GM12878 (cell line): Measurements from ENCODE around the gene DNAJC13. TPM values are rescaled to one million over a fixed set of nuclear protein-coding genes. Genes with fewer than 3 reads are reported as not detected.

Source experiments
- ATAC-seq: fragments of 200-7000 bp; cut with Tn5 transposase; 3 replicates; pipeline ENCODE4 v1.9.1; 2020; ENCODE audit warnings: mild to moderate bottlenecking, moderate library complexity
- BruUV-seq: library from RNA; stranded (reverse); fragments of 400-500 nt; replicated peaks from 2 replicates; lab custom pipeline; 2021; lab: Mats Ljungman, UMichigan
- CTCF ChIA-PET: fragments of 300-600 bp; sonication (Branson Sonifier 250); formaldehyde crosslinking; extraction: SDS; loops from one replicate; lab custom pipeline; 2021; ENCODE audit warnings: inconsistent platforms; lab: Yijun Ruan, JAX
- POLR2A ChIA-PET: fragments of 350-600 bp; formaldehyde crosslinking; extraction: SDS; loops from one replicate; lab custom pipeline; 2021; ENCODE audit warnings: inconsistent platforms; lab: Charles Lee
- RAD21 ChIA-PET: fragments of 300-600 bp; sonication (Branson Sonifier 250); formaldehyde crosslinking; loops from one replicate; lab custom pipeline; 2023; ENCODE audit warnings: antibody characterized with exemption; ENCODE audit not compliant: unreplicated experiment; lab: Charles Lee
- SMC1A ChIA-PET: fragments of 300-600 bp; sonication (Branson Sonifier 250); formaldehyde crosslinking; loops from one replicate; lab custom pipeline; 2023; ENCODE audit not compliant: unreplicated experiment, uncharacterized antibody; lab: Charles Lee
- DNase-seq: peaks from one replicate; pipeline ENCODE4 v3.0.0-alpha.2; 2011; ENCODE audit warnings: low read depth, low spot score
- FAIRE-seq: peaks from 3 replicates; lab custom pipeline; 2011; peaks lifted over from hg19 to GRCh38; lab: Jason Lieb, UNC
- H2AFZ ChIP-seq: 2 replicates; pipeline ENCODE4 v1.6.0; 2011; ENCODE audit warnings: low read depth, low read length, control low read depth; ENCODE audit not compliant: control insufficient read depth
- H3K27ac ChIP-seq: 2 replicates; pipeline ENCODE4 v1.5.1; 2011; ENCODE audit warnings: control low read depth; ENCODE audit not compliant: control insufficient read depth, insufficient read depth
- H3K27me3 ChIP-seq, 2 experiments: replicated peaks in 1 of 2; 2 replicates each; pipeline versions ENCODE4 v1.6.0 to v1.6.1; 2011; ENCODE audit warnings: low read length in 1 of 2; ENCODE audit not compliant: control insufficient read depth in 2 of 2, insufficient read depth in 2 of 2
- H3K36me3 ChIP-seq, 2 experiments: 2 replicates each; pipeline ENCODE4 v1.5.1; 2011; ENCODE audit warnings: low read length in 1 of 2; ENCODE audit not compliant: control insufficient read depth in 2 of 2, insufficient read depth in 2 of 2
- H3K4me1 ChIP-seq: 2 replicates; pipeline ENCODE4 v1.6.1; 2011; ENCODE audit warnings: mild to moderate bottlenecking, low read length, moderate library complexity, mixed read lengths; ENCODE audit not compliant: control insufficient read depth, insufficient read depth
- H3K4me2 ChIP-seq: 2 replicates; pipeline ENCODE4 v1.6.0; 2011; ENCODE audit warnings: control low read depth; ENCODE audit not compliant: control insufficient read depth, insufficient read depth
- H3K4me3 ChIP-seq: fragments of 200-600 bp; sonication (generic); 2 replicates; pipeline ENCODE4 v1.5.1; 2016
- H3K79me2 ChIP-seq: 2 replicates; pipeline ENCODE4 v1.6.0; 2011; ENCODE audit warnings: low read length; ENCODE audit not compliant: control insufficient read depth, insufficient read depth
- H3K9ac ChIP-seq: 2 replicates; pipeline ENCODE4 v1.8.0; 2011; ENCODE audit warnings: low read length, control low read depth, mixed read lengths; ENCODE audit not compliant: control insufficient read depth, insufficient read depth
- H3K9me3 ChIP-seq: replicated peaks from 3 replicates; pipeline ENCODE4 v1.5.1; 2011; ENCODE audit warnings: mild to moderate bottlenecking, low read length; ENCODE audit not compliant: control insufficient read depth, insufficient read depth
- H4K20me1 ChIP-seq: 2 replicates; pipeline ENCODE4 v1.6.0; 2011; ENCODE audit not compliant: control insufficient read depth, insufficient read depth
- DPF2 ChIP-seq: fragments of 450-650 bp; IDR thresholded peaks from 2 replicates; pipeline ENCODE4 v1.6.1; 2017; ENCODE audit warnings: mild to moderate bottlenecking
- FOXM1 ChIP-seq: IDR thresholded peaks from 2 replicates; pipeline ENCODE4 v1.6.1; 2012; ENCODE audit warnings: low read depth, mild to moderate bottlenecking, inconsistent platforms, low read length, moderate library complexity
- KLF5 ChIP-seq: fragments of 450-650 bp; IDR thresholded peaks from 2 replicates; pipeline ENCODE4 v1.6.1; 2014; ENCODE audit warnings: mild to moderate bottlenecking; ENCODE audit not compliant: partially characterized antibody
- MEF2B ChIP-seq: fragments of 450-650 bp; IDR thresholded peaks from 2 replicates; pipeline ENCODE4 v1.6.1; 2018; ENCODE audit warnings: mild to moderate bottlenecking, moderate library complexity; ENCODE audit not compliant: partially characterized antibody, poor library complexity, severe bottlenecking
- NR2C1 ChIP-seq: fragments of 450-650 bp; IDR thresholded peaks from 2 replicates; pipeline ENCODE4 v1.6.1; 2017; ENCODE audit warnings: antibody characterized with exemption, mild to moderate bottlenecking, moderate library complexity
- RCOR1 ChIP-seq: conservative IDR thresholded peaks from 2 replicates; pipeline ENCODE4 v1.6.1; 2012; ENCODE audit warnings: low read depth, low read length, improper control_type of control experiment
- SMAD1 ChIP-seq: fragments of 450-650 bp; IDR thresholded peaks from 2 replicates; pipeline ENCODE4 v1.6.1; 2018; ENCODE audit warnings: mild to moderate bottlenecking, low read depth; ENCODE audit not compliant: partially characterized antibody
- ZNF217 ChIP-seq: fragments of 450-650 bp; IDR thresholded peaks from 2 replicates; pipeline ENCODE4 v1.6.1; 2017; ENCODE audit warnings: antibody characterized with exemption, mild to moderate bottlenecking
- ZNF384 ChIP-seq: IDR thresholded peaks from 2 replicates; pipeline ENCODE4 v1.6.1; 2012; ENCODE audit warnings: low read depth, mild to moderate bottlenecking, low read length, improper control_type of control experiment, borderline replicate concordance
- ZNF622 ChIP-seq: fragments of 450-650 bp; IDR thresholded peaks from 2 replicates; pipeline ENCODE4 v1.6.1; 2017; ENCODE audit warnings: mild to moderate bottlenecking, inconsistent platforms
- WGBS: methylation state at CpG from one replicate; pipeline ENCODE4 v1.1.6; 2016; ENCODE audit warnings: low lambda C conversion rate; ENCODE audit not compliant: insufficient replicate concordance, insufficient coverage; ENCODE audit errors: missing lambda C conversion rate; 5-methylcytosine and 5-hydroxymethylcytosine counted together
- in situ Hi-C: fragments of 300-500 bp; cut with MboI; formaldehyde crosslinking; loops from 9 replicates; pipeline ENCODE4 v1.14.3; 2018; ENCODE audit warnings: mixed read lengths
- intact Hi-C: fragments of 100-400 bp; cut with micrococcal nuclease; formaldehyde crosslinking; loops from one replicate; pipeline ENCODE4 v1.14.2; 2022; ENCODE audit not compliant: unreplicated experiment
- polyA plus RNA-seq, 11 experiments: library from polyadenylated mRNA; depleted of rRNA in 4 of 11; unstranded in 6 of 11; stranded (reverse) in 5 of 11; fragments of >200 nt; fragmentation: Nextera tagmentation in 4 of 11; fragmentation: Illumina TruSeq in 1 of 11; extraction: Ambion mirVana in 4 of 11; extraction: Trizol in 1 of 11; gene quantifications; 1 replicate in 1 of 11; 2 replicates in 10 of 11; pipeline versions ENCODE4 v1.2.1 to v1.2.3, GENCODE V29; 2011 to 2016; ENCODE audit warnings: inconsistent platforms in 2 of 11, missing spikeins in 2 of 11, low read depth in 1 of 11
- total RNA-seq, 4 experiments: library from RNA; depleted of rRNA in 3 of 4; stranded (reverse); fragments of >200 nt in 3 of 4; fragmentation: Illumina TruSeq in 1 of 4; extraction: Trizol in 1 of 4; gene quantifications; 2 replicates each; pipeline versions ENCODE4 v1.2.1 to v1.2.3, GENCODE V29; 2013 to 2021
- TF ChIP-seq, protein P1 (sequence below): IDR thresholded peaks from 2 replicates; pipeline ENCODE4 v1.6.1; 2012; ENCODE audit warnings: mild to moderate bottlenecking, low read depth, low read length
- TF ChIP-seq, protein P2 (sequence below): fragments of 450-650 bp; formaldehyde crosslinking; IDR thresholded peaks from 2 replicates; pipeline ENCODE4 v1.4.0; 2020; ENCODE audit warnings: mild to moderate bottlenecking, moderate library complexity

The DNAJC13 gene
- total and polyA plus RNA-seq, 10 of the 15 experiments (the other 5 are each of a cell fraction or from before 2014, with no cell fraction given), result 8.3 to 33.9 (median 17.0) TPM

DNA sequence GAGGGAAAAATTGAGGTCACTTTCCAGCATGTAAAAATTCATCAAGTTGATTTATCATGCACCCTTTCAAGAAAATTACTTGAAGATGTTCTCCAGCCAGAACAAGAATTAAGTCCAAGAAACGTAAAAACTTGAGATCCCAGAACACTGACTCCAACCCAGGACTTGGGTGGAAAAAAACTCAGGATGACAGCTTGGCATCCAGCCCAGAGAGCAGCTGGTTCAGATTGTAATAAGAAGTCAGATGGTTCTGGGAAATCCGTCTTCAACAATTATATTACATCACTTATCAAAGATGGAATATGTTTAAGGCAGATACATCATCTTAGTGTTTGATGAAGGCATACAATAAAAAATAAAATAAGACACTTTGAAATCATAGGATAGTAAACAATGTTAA lies 23.0 kb upstream of the DNAJC13 start:
- intact Hi-C loops, result loop anchor here (10.0 kb wide), 1 partner anchor 360 kb away; the partner anchor contains the start of gene CPNE4
- ATAC-seq, result no peak
- ChIA-PET SMC1A (no interaction called here), CTCF (interaction anchor here (0.6 to 7.9 kb wide), 3 partner anchors 9 to 137 kb away, joined by 3 to 195 read pairs (median 3); no protein-coding TSS in a partner anchor), POLR2A (no interaction called here), RAD21 (no interaction called here)
- no TSS peak for BruUV-seq
- Histone ChIP-seq H4K20me1 (no peaks in the 10 kb centered on the region), H3K9me3 (no peaks in the 10 kb centered on the region; the same call in 2 of the 3 replicates), H3K4me1 (no peaks in the 10 kb centered on the region), H2AFZ (no peak overlapping the region), H3K27me3 (no peaks in the 10 kb centered on the region), H3K79me2 (no peaks in the 10 kb centered on the region), H3K4me3 (no peak overlapping the region), H3K36me3 (no peaks in the 10 kb centered on the region), H3K4me2 (no peak overlapping the region), H3K27ac (no peak overlapping the region), H3K9ac (no peak overlapping the region)
- TF ChIP-seq DPF2 (no peak), RCOR1 (no peak), ZNF217 (no peak), NR2C1 (no peak), KLF5 (no peak), SMAD1 (no peak), MEF2B (no peak), FOXM1 (no peak), ZNF622 (no peak), ZNF384 (no peak)
- TF ChIP-seq, protein P1, sequence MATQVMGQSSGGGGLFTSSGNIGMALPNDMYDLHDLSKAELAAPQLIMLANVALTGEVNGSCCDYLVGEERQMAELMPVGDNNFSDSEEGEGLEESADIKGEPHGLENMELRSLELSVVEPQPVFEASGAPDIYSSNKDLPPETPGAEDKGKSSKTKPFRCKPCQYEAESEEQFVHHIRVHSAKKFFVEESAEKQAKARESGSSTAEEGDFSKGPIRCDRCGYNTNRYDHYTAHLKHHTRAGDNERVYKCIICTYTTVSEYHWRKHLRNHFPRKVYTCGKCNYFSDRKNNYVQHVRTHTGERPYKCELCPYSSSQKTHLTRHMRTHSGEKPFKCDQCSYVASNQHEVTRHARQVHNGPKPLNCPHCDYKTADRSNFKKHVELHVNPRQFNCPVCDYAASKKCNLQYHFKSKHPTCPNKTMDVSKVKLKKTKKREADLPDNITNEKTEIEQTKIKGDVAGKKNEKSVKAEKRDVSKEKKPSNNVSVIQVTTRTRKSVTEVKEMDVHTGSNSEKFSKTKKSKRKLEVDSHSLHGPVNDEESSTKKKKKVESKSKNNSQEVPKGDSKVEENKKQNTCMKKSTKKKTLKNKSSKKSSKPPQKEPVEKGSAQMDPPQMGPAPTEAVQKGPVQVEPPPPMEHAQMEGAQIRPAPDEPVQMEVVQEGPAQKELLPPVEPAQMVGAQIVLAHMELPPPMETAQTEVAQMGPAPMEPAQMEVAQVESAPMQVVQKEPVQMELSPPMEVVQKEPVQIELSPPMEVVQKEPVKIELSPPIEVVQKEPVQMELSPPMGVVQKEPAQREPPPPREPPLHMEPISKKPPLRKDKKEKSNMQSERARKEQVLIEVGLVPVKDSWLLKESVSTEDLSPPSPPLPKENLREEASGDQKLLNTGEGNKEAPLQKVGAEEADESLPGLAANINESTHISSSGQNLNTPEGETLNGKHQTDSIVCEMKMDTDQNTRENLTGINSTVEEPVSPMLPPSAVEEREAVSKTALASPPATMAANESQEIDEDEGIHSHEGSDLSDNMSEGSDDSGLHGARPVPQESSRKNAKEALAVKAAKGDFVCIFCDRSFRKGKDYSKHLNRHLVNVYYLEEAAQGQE, result no peak
- TF ChIP-seq, protein P2, sequence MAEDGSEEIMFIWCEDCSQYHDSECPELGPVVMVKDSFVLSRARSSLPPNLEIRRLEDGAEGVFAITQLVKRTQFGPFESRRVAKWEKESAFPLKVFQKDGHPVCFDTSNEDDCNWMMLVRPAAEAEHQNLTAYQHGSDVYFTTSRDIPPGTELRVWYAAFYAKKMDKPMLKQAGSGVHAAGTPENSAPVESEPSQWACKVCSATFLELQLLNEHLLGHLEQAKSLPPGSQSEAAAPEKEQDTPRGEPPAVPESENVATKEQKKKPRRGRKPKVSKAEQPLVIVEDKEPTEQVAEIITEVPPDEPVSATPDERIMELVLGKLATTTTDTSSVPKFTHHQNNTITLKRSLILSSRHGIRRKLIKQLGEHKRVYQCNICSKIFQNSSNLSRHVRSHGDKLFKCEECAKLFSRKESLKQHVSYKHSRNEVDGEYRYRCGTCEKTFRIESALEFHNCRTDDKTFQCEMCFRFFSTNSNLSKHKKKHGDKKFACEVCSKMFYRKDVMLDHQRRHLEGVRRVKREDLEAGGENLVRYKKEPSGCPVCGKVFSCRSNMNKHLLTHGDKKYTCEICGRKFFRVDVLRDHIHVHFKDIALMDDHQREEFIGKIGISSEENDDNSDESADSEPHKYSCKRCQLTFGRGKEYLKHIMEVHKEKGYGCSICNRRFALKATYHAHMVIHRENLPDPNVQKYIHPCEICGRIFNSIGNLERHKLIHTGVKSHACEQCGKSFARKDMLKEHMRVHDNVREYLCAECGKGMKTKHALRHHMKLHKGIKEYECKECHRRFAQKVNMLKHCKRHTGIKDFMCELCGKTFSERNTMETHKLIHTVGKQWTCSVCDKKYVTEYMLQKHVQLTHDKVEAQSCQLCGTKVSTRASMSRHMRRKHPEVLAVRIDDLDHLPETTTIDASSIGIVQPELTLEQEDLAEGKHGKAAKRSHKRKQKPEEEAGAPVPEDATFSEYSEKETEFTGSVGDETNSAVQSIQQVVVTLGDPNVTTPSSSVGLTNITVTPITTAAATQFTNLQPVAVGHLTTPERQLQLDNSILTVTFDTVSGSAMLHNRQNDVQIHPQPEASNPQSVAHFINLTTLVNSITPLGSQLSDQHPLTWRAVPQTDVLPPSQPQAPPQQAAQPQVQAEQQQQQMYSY (CRISPR knock-in tag), result no peak
- no peak for DNase-seq
- no peak for FAIRE-seq
- in situ Hi-C loops, result no loop called here
- WGBS, result 19% methylated on average over 2 of the region's 2 CpGs
